H1 (cell line): ENCODE measurements around the gene OR5AC2.

Experiments
- CEBPB ChIP-seq: IDR thresholded peaks from 2 replicates; pipeline ENCODE4 v1.6.1; 2012; ENCODE audit warnings: low read depth, low read length
- CTCF ChIP-seq, 3 experiments: IDR thresholded peaks; 1 replicate in 2 of 3; 2 replicates in 1 of 3; pipeline versions ENCODE4 v1.5.1 to v1.6.1; 2011; ENCODE audit warnings: low read length in 3 of 3, mild to moderate bottlenecking in 3 of 3, inconsistent platforms in 2 of 3, low read depth in 1 of 3, moderate library complexity in 1 of 3; ENCODE audit not compliant: insufficient read depth in 1 of 3; ENCODE audit errors: control extremely low read depth in 1 of 3
- GABPA ChIP-seq: IDR thresholded peaks from 2 replicates; pipeline ENCODE4 v1.6.1; 2011; ENCODE audit warnings: mild to moderate bottlenecking, low read length, moderate library complexity, borderline replicate concordance; ENCODE audit not compliant: insufficient read depth
- MAX ChIP-seq: IDR thresholded peaks from 2 replicates; pipeline ENCODE4 v1.6.1; 2012; ENCODE audit warnings: inconsistent platforms
- POLR2A ChIP-seq, 2 experiments: IDR thresholded peaks; 1 replicate in 1 of 2; 2 replicates in 1 of 2; pipeline ENCODE4 v1.6.1; 2011; ENCODE audit warnings: low read depth in 2 of 2, low read length in 2 of 2, mild to moderate bottlenecking in 2 of 2; ENCODE audit errors: control extremely low read depth in 1 of 2
- POLR2AphosphoS5 ChIP-seq: IDR thresholded peaks from 2 replicates; pipeline ENCODE4 v1.6.1; 2011; ENCODE audit warnings: low read depth, low read length
- SRF ChIP-seq: IDR thresholded peaks from 2 replicates; pipeline ENCODE4 v1.6.1; 2011; ENCODE audit warnings: mild to moderate bottlenecking, low read depth, low read length, moderate library complexity
- TBP ChIP-seq: IDR thresholded peaks from 2 replicates; pipeline ENCODE4 v1.6.1; 2011; ENCODE audit warnings: low read depth, low read length, improper control_type of control experiment
- USF2 ChIP-seq: IDR thresholded peaks from 2 replicates; pipeline ENCODE4 v1.6.1; 2011; ENCODE audit warnings: low read length, improper control_type of control experiment
- YY1 ChIP-seq: IDR thresholded peaks from 2 replicates; pipeline ENCODE4 v1.6.1; 2011; ENCODE audit warnings: low read depth, mild to moderate bottlenecking, low read length
- ZNF274 ChIP-seq: IDR thresholded peaks from 2 replicates; pipeline ENCODE4 v1.7.0; 2012; ENCODE audit warnings: low read length, borderline replicate concordance; ENCODE audit errors: extremely low read depth

GRCh38 chr3:98058244-98058960, 28.6 kb upstream of the OR5AC2 start:
- TF ChIP-seq POLR2AphosphoS5, result no peak
- no peak for TF ChIP-seq CTCF (IDR thresholded peaks at IDR 0.05; ENCODE audit: control extremely low read depth in 1 of 3, insufficient read depth in 1 of 3, low read depth in 1 of 3, low read length in 3 of 3)
- no peak for TF ChIP-seq YY1
- no peak for TF ChIP-seq CEBPB
- no peak for TF ChIP-seq SRF
- no peak for TF ChIP-seq POLR2A (IDR thresholded peaks at IDR 0.05; ENCODE audit: control extremely low read depth in 1 of 2, low read depth in 2 of 2, low read length in 2 of 2)
- no peak for TF ChIP-seq USF2
- TF ChIP-seq TBP, result no peak
- TF ChIP-seq ZNF274, result no peak
- no peak for TF ChIP-seq MAX
- TF ChIP-seq GABPA, result no peak
